AG04450 (cell line): ENCODE results near the gene CADM4. TPM values are rescaled to one million over a fixed set of nuclear protein-coding genes. Genes with fewer than 3 reads are reported as not detected.

Experiments
- CTCF ChIA-PET: fragments of 300-600, 350-600 bp; formaldehyde crosslinking; extraction: SDS; loops from one replicate; lab custom pipeline; 2022; ENCODE audit warnings: antibody characterized with exemption, inconsistent platforms; lab: Charles Lee
- POLR2A ChIA-PET: fragments of 350-600 bp; formaldehyde crosslinking; extraction: SDS; loops from one replicate; lab custom pipeline; 2021; ENCODE audit warnings: antibody characterized with exemption, inconsistent platforms; lab: Yijun Ruan, JAX
- DNase-seq: peaks from one replicate; pipeline ENCODE4 v3.0.0-alpha.2; 2011; ENCODE audit warnings: low read depth, low spot score
- H3K27ac ChIP-seq: one replicate; pipeline ENCODE4 v1.5.1; 2012; ENCODE audit warnings: low read depth, low read length, control low read depth
- H3K27me3 ChIP-seq: one replicate; pipeline ENCODE4 v1.6.0; 2012; ENCODE audit warnings: low read length; ENCODE audit not compliant: control insufficient read depth, insufficient read depth
- H3K4me3 ChIP-seq: 2 replicates; pipeline ENCODE4 v1.5.1; 2011; ENCODE audit warnings: mild to moderate bottlenecking, low read depth, low read length, control low read depth
- H3K9me3 ChIP-seq: 2 replicates; pipeline ENCODE4 v1.5.1; 2012; ENCODE audit warnings: low read length; ENCODE audit not compliant: control insufficient read depth, insufficient read depth
- polyA plus RNA-seq: library from polyadenylated mRNA; depleted of rRNA; stranded (reverse); fragments of >200 nt; gene quantifications from 2 replicates; pipeline ENCODE4 v1.2.3, GENCODE V29; 2011
- TF ChIP-seq, protein P1 (sequence below): IDR thresholded peaks from 2 replicates; pipeline ENCODE4 v1.5.1; 2011; ENCODE audit warnings: low read depth, low read length, control low read depth, inconsistent platforms

The CADM4 gene
- polyA plus RNA-seq, 1 experiment: 3.7 TPM

- CTCF ChIA-PET: no interaction called here
- Histone ChIP-seq H3K27ac (no peak overlapping the region), H3K27me3 (peaks cover 24% of the 10 kb centered on the region), H3K4me3 (no peak overlapping the region), H3K9me3 (no peaks in the 10 kb centered on the region)
- POLR2A ChIA-PET: no interaction called here
- no peak for DNase-seq
- TF ChIP-seq, protein P1, sequence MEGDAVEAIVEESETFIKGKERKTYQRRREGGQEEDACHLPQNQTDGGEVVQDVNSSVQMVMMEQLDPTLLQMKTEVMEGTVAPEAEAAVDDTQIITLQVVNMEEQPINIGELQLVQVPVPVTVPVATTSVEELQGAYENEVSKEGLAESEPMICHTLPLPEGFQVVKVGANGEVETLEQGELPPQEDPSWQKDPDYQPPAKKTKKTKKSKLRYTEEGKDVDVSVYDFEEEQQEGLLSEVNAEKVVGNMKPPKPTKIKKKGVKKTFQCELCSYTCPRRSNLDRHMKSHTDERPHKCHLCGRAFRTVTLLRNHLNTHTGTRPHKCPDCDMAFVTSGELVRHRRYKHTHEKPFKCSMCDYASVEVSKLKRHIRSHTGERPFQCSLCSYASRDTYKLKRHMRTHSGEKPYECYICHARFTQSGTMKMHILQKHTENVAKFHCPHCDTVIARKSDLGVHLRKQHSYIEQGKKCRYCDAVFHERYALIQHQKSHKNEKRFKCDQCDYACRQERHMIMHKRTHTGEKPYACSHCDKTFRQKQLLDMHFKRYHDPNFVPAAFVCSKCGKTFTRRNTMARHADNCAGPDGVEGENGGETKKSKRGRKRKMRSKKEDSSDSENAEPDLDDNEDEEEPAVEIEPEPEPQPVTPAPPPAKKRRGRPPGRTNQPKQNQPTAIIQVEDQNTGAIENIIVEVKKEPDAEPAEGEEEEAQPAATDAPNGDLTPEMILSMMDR: no peak
Measured at GRCh38 chr19:43641333-43641732, 1.7 kb upstream of the CADM4 start.

GRCh38 chr19:43640424-43640757 is 741 bp upstream of the CADM4 start:
- CTCF ChIA-PET: no interaction called here
- POLR2A ChIA-PET: no interaction called here
- Histone ChIP-seq H3K9me3 (no peaks in the 10 kb centered on the region), H3K27ac (no peak overlapping the region), H3K4me3 (peak overlapping the region; percentile 64), H3K27me3 (peaks cover 24% of the 10 kb centered on the region)
- DNase-seq: no peak
- TF ChIP-seq, protein P1: no peak

DNA sequence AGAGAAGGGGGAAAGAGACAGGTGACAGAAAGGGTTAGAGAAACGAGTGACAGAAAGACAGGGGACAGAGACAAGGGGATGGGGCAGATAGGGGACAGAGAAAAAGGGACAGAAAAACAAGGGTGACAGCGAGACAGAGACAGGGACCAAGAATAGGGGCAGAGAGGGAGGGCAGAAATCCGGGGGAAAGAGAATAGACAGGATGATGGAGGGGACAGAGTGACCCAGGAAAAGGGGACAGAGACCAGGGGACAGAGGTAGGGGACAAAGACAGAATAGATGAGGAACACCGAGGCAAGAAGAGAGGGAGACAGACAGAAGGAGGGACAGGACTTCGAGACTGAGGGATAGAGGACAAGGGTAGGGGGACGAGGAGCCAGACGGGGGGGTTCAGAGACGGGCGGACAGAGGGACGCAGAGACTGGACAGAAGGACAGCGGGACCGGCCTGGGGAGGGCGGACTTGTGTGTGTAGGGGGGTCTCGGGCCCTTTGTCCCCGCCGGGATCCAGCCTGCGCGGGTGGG is 593 bp downstream of the CADM4 start:
- TF ChIP-seq, protein P1: no peak
- no peak for DNase-seq
- peaks cover 30% of the 10 kb centered on the region for H3K27me3 ChIP-seq
- peak overlapping the region; percentile 48 for H3K4me3 ChIP-seq
- H3K9me3 ChIP-seq: no peaks in the 10 kb centered on the region
- POLR2A ChIA-PET: no interaction called here
- CTCF ChIA-PET: no interaction called here
- no peak overlapping the region for H3K27ac ChIP-seq

DNA sequence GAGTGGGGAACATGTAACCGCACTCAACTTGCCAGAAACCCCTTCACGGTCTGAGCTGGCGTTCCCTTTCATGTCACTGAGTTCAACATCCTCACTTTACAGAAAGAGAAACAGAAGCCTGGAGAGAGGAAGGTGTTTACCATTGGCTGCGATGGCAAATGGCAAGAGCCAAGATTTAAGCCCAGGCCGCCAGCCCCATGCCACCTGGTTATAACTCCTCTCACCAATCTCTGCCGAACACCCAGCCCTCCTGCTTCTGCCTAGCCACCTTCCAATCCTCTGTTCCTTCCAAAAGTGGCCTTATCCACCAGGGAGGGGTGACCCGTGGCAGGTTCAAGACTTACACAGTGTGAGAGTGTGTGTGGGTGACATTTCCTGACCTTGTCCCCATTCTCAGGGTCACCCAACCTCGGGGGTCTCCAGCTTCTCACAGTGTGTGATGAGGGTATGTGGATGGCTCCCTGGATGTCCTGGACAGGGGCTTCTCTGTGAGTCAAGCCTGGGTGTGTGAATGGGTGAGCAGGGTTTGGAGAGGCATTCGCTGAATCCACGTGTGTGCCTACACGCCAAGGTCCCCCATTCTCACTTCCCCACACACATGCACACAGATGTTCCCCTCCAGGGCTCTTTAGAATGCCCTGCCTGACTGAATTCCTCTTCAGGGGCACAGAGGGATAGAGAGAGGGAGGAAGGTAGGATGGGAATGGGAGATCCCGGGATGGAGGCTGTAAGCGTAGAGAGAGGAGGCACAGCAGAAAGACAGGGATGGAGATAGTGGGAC is 1.2 kb downstream of the CADM4 start:
- ChIA-PET POLR2A (no interaction called here), CTCF (no interaction called here)
- no peaks in the 10 kb centered on the region for H3K9me3 ChIP-seq

More for the DNA sequence above, 1.2 kb downstream of the CADM4 start:
- H3K27me3 ChIP-seq: peaks cover 33% of the 10 kb centered on the region
- H3K27ac ChIP-seq: no peak overlapping the region
- TF ChIP-seq, protein P1: no peak
- DNase-seq: no peak
- no peak overlapping the region for H3K4me3 ChIP-seq
